Psoas muscle (tissue), 8 donors: ENCODE data around the gene SNAP25. TPM values are rescaled to one million over a fixed set of nuclear protein-coding genes. Genes with fewer than 3 reads are reported as not detected.

Experiments
- ATAC-seq, 4 donors: fragments of 200-7000 bp; cut with Tn5 transposase; one replicate each; pipeline ENCODE4 v1.9.1; 2020; ENCODE audit warnings: moderate library complexity in 3 of 4, mild to moderate bottlenecking in 2 of 4
- DNase-seq, 2 donors: peaks; one replicate each; pipeline ENCODE4 v3.0.0-alpha.2; 2020
- H3K27ac ChIP-seq: fragments of 200-600 bp; one replicate; pipeline ENCODE4 v1.8.0; 2022
- H3K27me3 ChIP-seq, 3 donors: fragments of 200-600 bp in 1 of 3; one replicate each; pipeline versions ENCODE4 v1.6.1 to v1.8.0; 2013 to 2022; ENCODE audit warnings: low read length in 2 of 3, mild to moderate bottlenecking in 2 of 3, moderate library complexity in 1 of 3; ENCODE audit not compliant: insufficient read depth in 3 of 3
- H3K36me3 ChIP-seq, 2 donors: fragments of 200-600 bp in 1 of 2; one replicate each; pipeline versions ENCODE4 v1.6.1 to v1.8.0; 2013 to 2022; ENCODE audit warnings: low read depth in 1 of 2, mild to moderate bottlenecking in 1 of 2, moderate library complexity in 1 of 2; ENCODE audit not compliant: insufficient read depth in 1 of 2
- H3K4me1 ChIP-seq: fragments of 200-600 bp; one replicate; pipeline ENCODE4 v1.8.0; 2022
- H3K4me3 ChIP-seq: fragments of 200-600 bp; one replicate; pipeline ENCODE4 v1.8.0; 2022; ENCODE audit warnings: mild to moderate bottlenecking
- H3K9me3 ChIP-seq: fragments of 200-600 bp; one replicate; pipeline ENCODE4 v1.8.0; 2022
- CTCF ChIP-seq: fragments of 200-600 bp; IDR thresholded peaks from one replicate; pipeline ENCODE4 v1.8.0; 2022; ENCODE audit warnings: antibody characterized with exemption
- WGBS, 3 donors: extraction: QIAGEN DNeasy Blood & Tissue Kit; methylation state at CpG; one replicate each; pipeline versions ENCODE4 v1.1.6 to v1.1.7; 2013; 5-methylcytosine and 5-hydroxymethylcytosine counted together
- intact Hi-C, 2 donors: fragments of 100-400 bp; cut with DNase I; formaldehyde crosslinking; loops; one replicate each; pipeline versions ENCODE4 v1.11.0 to v1.14.2; 2022
- polyA plus RNA-seq, 3 donors: library from polyadenylated mRNA; stranded (reverse); fragments of 200-250 nt; gene quantifications; one replicate each; pipeline ENCODE4 v1.2.3, GENCODE V29; 2013
- total RNA-seq, 4 donors: library from RNA; stranded (reverse); fragmentation: NEBNext Ultra II Directional in 2 of 4; extraction: Animal tissue kit (Norgen Biotek cat#: 25700) in 2 of 4; gene quantifications; one replicate each; pipeline versions ENCODE4 v1.2.1 to v1.2.4, GENCODE V29; 2021 to 2023
- donor health status: healthy with polysubstance abuse.
- donor health status: DM: no; HTN: no; CAD: no; lungs with moderate emphysema.
- donor health status: Bipolar disorder and iron deficiency.
- donor health status: healthy.
- donor health status: DM: yes; HTN: yes; CAD: no.
- donor health status: DM: no; HTN: no; CAD: no.
- donor health status: DM: no; HTN: no; CAD: no.
- donor health status: DM: yes; HTN: yes; CAD: no.

SNAP25 gene
- total and polyA plus RNA-seq, 7 donors: 0.07 to 0.75 TPM; not detected in 5

GRCh38 chr20:10240655-10241054 is 22.0 kb downstream of the SNAP25 start:
- ATAC-seq (no peak), DNase-seq (no peak)
- intact Hi-C loops: no loop called here
- TF ChIP-seq CTCF: no peak
- Histone ChIP-seq H3K27me3 (no peaks in the 10 kb centered on the region), H3K4me3 (no peak overlapping the region), H3K4me1 (no peaks in the 10 kb centered on the region), H3K27ac (no peak overlapping the region), H3K36me3 (no peaks in the 10 kb centered on the region), H3K9me3 (no peaks in the 10 kb centered on the region)
- WGBS, 3 donors: 70 to 73% (median 70%) methylated on average over 8 of the region's 8 CpGs

GRCh38 chr20:10242166-10242565 is 23.5 kb downstream of the SNAP25 start:
- no peak for TF ChIP-seq CTCF
- H3K9me3 ChIP-seq: no peaks in the 10 kb centered on the region
- DNase-seq: no peak
- no peaks in the 10 kb centered on the region for H3K4me1 ChIP-seq
- H3K27me3 ChIP-seq: no peaks in the 10 kb centered on the region
- WGBS, 3 donors: 44 to 51% (median 50%) methylated on average over 2 of the region's 2 CpGs
- H3K36me3 ChIP-seq: no peaks in the 10 kb centered on the region
- intact Hi-C loops: no loop called here
- H3K4me3 ChIP-seq: no peak overlapping the region
- no peak for ATAC-seq
- no peak overlapping the region for H3K27ac ChIP-seq

- no peak overlapping the region for H3K27ac ChIP-seq
- 89 to 94% (median 89%) methylated on average over 3 of the region's 3 CpGs for WGBS, 3 donors
- no peaks in the 10 kb centered on the region for H3K36me3 ChIP-seq
- no peaks in the 10 kb centered on the region for H3K4me1 ChIP-seq
- no peak for ATAC-seq
- no peak overlapping the region for H3K4me3 ChIP-seq
- H3K27me3 ChIP-seq: no peaks in the 10 kb centered on the region
- no peaks in the 10 kb centered on the region for H3K9me3 ChIP-seq
- no peak for TF ChIP-seq CTCF
- intact Hi-C loops: no loop called here
- DNase-seq: no peak
Observed at GRCh38 chr20:10247440-10247839, 28.8 kb downstream of the SNAP25 start.

- Histone ChIP-seq H3K27me3 (no peaks in the 10 kb centered on the region), H3K27ac (no peak overlapping the region), H3K36me3 (no peaks in the 10 kb centered on the region), H3K4me3 (no peak overlapping the region), H3K9me3 (no peaks in the 10 kb centered on the region), H3K4me1 (no peaks in the 10 kb centered on the region)
- no peak for ATAC-seq
- TF ChIP-seq CTCF: no peak
- intact Hi-C loops: no loop called here
- no peak for DNase-seq
- WGBS, 3 donors: 55 to 66% (median 60%) methylated on average over 6 of the region's 6 CpGs
Observed at GRCh38 chr20:10249048-10249770, 30.6 kb downstream of the SNAP25 start.

- H3K4me1 ChIP-seq: no peaks in the 10 kb centered on the region
- no peak overlapping the region for H3K27ac ChIP-seq
- H3K4me3 ChIP-seq: no peak overlapping the region
- no peaks in the 10 kb centered on the region for H3K27me3 ChIP-seq
- no peaks in the 10 kb centered on the region for H3K36me3 ChIP-seq
- H3K9me3 ChIP-seq: no peaks in the 10 kb centered on the region
- no peak for TF ChIP-seq CTCF
- WGBS, 3 donors: 79 to 92% (median 87%) methylated on average over 2 of the region's 2 CpGs
- no peak for DNase-seq
- intact Hi-C loops: no loop called here
- no peak for ATAC-seq
Observed at GRCh38 chr20:10249822-10250221, 31.2 kb downstream of the SNAP25 start.
